KMS-11 (cell line): ENCODE results near the gene GRM1.

Experiments used
- H2AFZ ChIP-seq: fragments of 200-600 bp; sonication (generic); 2 replicates; pipeline ENCODE4 v1.6.1; 2016; ENCODE audit warnings: antibody characterized with exemption, mixed run types, low read depth
- H3K27ac ChIP-seq: fragments of 200-600 bp; sonication (generic); 2 replicates; pipeline ENCODE4 v1.6.1; 2016; ENCODE audit warnings: mild to moderate bottlenecking, mixed run types
- H3K27me3 ChIP-seq: fragments of 200-600 bp; sonication (generic); 2 replicates; pipeline ENCODE4 v1.6.1; 2017; ENCODE audit warnings: mild to moderate bottlenecking, low read depth, mixed run types, moderate library complexity; ENCODE audit not compliant: insufficient read depth
- H3K36me3 ChIP-seq: fragments of 200-600 bp; sonication (generic); 2 replicates; pipeline ENCODE4 v1.6.1; 2017; ENCODE audit warnings: mild to moderate bottlenecking, mixed run types; ENCODE audit not compliant: insufficient read depth
- H3K4me1 ChIP-seq: fragments of 200-600 bp; sonication (generic); 2 replicates; pipeline ENCODE4 v1.6.1; 2016; ENCODE audit warnings: mild to moderate bottlenecking, low read depth, mixed run types; ENCODE audit not compliant: poor library complexity, severe bottlenecking
- H3K4me2 ChIP-seq: fragments of 200-600 bp; sonication (generic); 2 replicates; pipeline ENCODE4 v1.7.0; 2016; ENCODE audit warnings: mild to moderate bottlenecking, mixed run types
- H3K4me3 ChIP-seq: fragments of 200-600 bp; sonication (generic); IDR thresholded peaks from 2 replicates; pipeline ENCODE4 v1.6.1; 2017; ENCODE audit warnings: low read depth, low read length, mixed read lengths; ENCODE audit not compliant: insufficient read depth
- H3K79me2 ChIP-seq: fragments of 200-600 bp; sonication (generic); 2 replicates; pipeline ENCODE4 v1.6.1; 2016; ENCODE audit warnings: low read depth, mixed run types; ENCODE audit not compliant: insufficient read depth
- H3K9ac ChIP-seq: fragments of 200-600 bp; sonication (generic); 2 replicates; pipeline ENCODE4 v1.6.1; 2016; ENCODE audit warnings: mild to moderate bottlenecking, mixed run types
- H4K20me1 ChIP-seq: fragments of 200-600 bp; sonication (generic); 2 replicates; pipeline ENCODE4 v1.6.1; 2016; ENCODE audit warnings: mild to moderate bottlenecking, mixed run types; ENCODE audit not compliant: insufficient read depth
- TF ChIP-seq, protein P1 (sequence below): fragments of 200-600 bp; sonication (generic); conservative IDR thresholded peaks from 2 replicates; pipeline ENCODE4 v1.6.1; 2017; ENCODE audit warnings: low read depth, mild to moderate bottlenecking, antibody characterized with exemption, low read length, moderate library complexity, mixed read lengths

Gene GRM1

DNA sequence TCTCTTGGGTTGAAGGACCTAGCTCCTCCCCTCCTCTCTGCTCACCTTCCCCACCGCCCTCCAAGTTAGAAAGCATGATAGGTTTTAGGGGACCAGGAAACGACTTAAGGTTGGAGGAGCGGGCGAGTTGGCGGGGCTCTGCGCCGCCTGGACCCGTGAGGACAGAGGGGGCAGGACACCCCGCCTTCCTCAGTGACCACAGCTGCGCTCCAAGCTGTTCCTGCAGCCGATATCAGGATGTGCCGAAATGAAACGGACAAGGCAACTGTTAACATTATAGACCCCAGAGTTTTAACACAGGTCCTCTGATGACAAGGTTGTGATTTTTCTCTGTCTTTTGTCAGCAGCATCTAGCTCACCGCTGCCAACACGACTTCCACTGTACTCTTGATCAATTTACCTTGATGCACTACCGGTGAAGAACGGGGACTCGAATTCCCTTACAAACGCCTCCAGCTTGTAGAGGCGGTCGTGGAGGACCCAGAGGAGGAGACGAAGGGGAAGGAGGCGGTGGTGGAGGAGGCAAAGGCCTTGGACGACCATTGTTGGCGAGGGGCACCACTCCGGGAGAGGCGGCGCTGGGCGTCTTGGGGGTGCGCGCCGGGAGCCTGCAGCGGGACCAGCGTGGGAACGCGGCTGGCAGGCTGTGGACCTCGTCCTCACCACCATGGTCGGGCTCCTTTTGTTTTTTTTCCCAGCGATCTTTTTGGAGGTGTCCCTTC lies at the start of gene GRM1:
GRM1 (plus strand) TSS at position 212 of the 722 bp plus-strand sequence; CDS start at position 668, 456 bp downstream.
- TF ChIP-seq, protein P1, sequence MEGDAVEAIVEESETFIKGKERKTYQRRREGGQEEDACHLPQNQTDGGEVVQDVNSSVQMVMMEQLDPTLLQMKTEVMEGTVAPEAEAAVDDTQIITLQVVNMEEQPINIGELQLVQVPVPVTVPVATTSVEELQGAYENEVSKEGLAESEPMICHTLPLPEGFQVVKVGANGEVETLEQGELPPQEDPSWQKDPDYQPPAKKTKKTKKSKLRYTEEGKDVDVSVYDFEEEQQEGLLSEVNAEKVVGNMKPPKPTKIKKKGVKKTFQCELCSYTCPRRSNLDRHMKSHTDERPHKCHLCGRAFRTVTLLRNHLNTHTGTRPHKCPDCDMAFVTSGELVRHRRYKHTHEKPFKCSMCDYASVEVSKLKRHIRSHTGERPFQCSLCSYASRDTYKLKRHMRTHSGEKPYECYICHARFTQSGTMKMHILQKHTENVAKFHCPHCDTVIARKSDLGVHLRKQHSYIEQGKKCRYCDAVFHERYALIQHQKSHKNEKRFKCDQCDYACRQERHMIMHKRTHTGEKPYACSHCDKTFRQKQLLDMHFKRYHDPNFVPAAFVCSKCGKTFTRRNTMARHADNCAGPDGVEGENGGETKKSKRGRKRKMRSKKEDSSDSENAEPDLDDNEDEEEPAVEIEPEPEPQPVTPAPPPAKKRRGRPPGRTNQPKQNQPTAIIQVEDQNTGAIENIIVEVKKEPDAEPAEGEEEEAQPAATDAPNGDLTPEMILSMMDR = no peak
- Histone ChIP-seq H3K27me3 (no peaks in the 10 kb centered on the region), H2AFZ (no peak within 1 kb of the TSS), H3K27ac (no peak within 1 kb of the TSS), H3K36me3 (no peaks in the 10 kb centered on the region), H3K4me3 (no peak within 1 kb of the TSS), H4K20me1 (no peaks in the 10 kb centered on the region), H3K4me2 (no peak within 1 kb of the TSS), H3K9ac (no peak within 1 kb of the TSS), H3K4me1 (no peaks in the 10 kb centered on the region), H3K79me2 (no peaks in the 10 kb centered on the region)

DNA sequence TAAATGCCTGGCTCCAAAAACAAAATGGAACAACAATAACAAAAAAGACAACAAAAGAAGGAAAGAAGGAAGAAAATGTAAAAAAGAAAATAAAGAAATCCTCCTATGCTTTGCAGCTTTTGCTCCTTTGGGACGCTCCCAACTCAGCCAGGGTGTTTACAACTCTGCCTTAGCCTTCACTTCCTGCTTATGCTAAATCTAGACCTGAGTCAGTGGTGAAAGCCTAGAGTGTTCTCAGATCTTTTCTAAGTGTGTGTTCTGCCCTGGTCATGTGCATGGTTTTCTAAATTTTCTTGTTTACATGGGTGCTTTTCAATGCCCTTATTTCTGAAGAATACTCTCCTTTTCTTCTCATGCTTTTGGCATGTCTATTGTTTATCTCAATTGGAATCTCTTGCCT lies 19.5 kb upstream of the GRM1 start:
- Histone ChIP-seq H3K4me2 (no peak overlapping the region), H4K20me1 (no peaks in the 10 kb centered on the region), H3K27me3 (no peaks in the 10 kb centered on the region), H3K79me2 (no peaks in the 10 kb centered on the region), H3K4me3 (no peak overlapping the region), H3K4me1 (no peaks in the 10 kb centered on the region), H3K9ac (no peak overlapping the region), H3K27ac (no peak overlapping the region), H3K36me3 (no peaks in the 10 kb centered on the region), H2AFZ (no peak overlapping the region)
- TF ChIP-seq, protein P1 = no peak

DNA sequence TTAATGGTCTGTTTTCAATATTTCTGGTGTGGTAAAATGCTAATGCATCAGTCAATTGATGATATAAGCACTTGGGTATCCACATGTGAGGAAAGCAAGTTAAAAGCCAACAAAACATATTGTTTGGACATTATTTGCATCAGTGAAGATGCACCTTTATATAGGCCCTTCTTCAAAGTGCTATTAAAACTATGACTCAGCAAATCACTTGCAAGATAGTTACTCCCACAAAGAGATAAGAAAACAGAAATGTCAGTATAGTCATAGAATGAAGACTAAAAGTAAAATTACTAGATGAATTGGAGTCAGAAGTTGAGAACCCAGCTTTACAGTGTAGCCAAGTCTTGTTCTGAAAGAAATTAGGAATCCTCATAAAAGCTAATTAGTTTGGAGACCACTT lies 14.6 kb upstream of the GRM1 start:
- Histone ChIP-seq H3K27me3 (no peaks in the 10 kb centered on the region), H3K27ac (no peak overlapping the region), H3K9ac (no peak overlapping the region), H3K79me2 (no peaks in the 10 kb centered on the region), H4K20me1 (no peaks in the 10 kb centered on the region), H3K4me1 (no peaks in the 10 kb centered on the region), H2AFZ (no peak overlapping the region), H3K4me2 (no peak overlapping the region), H3K36me3 (no peaks in the 10 kb centered on the region), H3K4me3 (no peak overlapping the region)
- TF ChIP-seq, protein P1 = no peak

DNA sequence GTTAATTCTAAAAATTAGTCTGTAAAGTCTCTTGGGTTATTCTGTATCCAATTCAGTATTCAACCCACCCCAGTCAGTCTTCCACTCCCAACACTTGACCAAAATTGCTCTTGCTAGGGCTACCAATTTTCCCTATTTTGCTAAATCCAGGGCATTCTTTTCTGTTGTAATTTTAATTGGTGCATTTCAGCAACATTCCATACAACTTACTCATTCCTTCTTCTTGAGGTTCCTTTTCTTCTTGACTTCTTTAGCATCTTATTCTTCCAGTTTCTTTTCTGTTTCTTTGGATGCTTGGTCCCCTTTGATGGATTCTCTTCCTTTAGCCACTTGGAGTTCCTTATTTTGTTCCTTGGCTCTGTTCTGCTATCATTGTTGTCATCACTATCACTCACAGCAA lies 11.2 kb upstream of the GRM1 start:
- Histone ChIP-seq H3K4me2 (no peak overlapping the region), H3K4me1 (no peaks in the 10 kb centered on the region), H3K4me3 (no peak overlapping the region), H4K20me1 (no peaks in the 10 kb centered on the region), H3K27me3 (no peaks in the 10 kb centered on the region), H3K27ac (no peak overlapping the region), H3K36me3 (no peaks in the 10 kb centered on the region), H3K9ac (no peak overlapping the region), H3K79me2 (no peaks in the 10 kb centered on the region), H2AFZ (no peak overlapping the region)
- TF ChIP-seq, protein P1 = no peak
